ENCODE data around the gene KDM6A. TPM values are rescaled to one million over a fixed set of nuclear protein-coding genes. Genes with fewer than 3 reads are reported as not detected.

Gene KDM6A
- total and polyA plus RNA-seq, 9 of the 15 experiments (the other 6 are each of a cell fraction or from before 2014, with no cell fraction given), result 8.4 to 34.3 (median 22.9) TPM

GRCh38 chrX:44944894-44945293 is 71.9 kb downstream of the KDM6A start:
- in situ Hi-C loops (cut with MboI), result no loop called here
- H3K9me1 ChIP-seq (ENCODE audit: control insufficient read depth, insufficient read depth, low read length), result no peaks in the 10 kb centered on the region
- peaks cover 0 to under 1% of the 10 kb centered on the region in 2 experiments; a peak in 2 of 5 replicates for H3K4me1 ChIP-seq (replicated peaks in 1 of 2; ENCODE audit: control insufficient read depth in 2 of 2, insufficient read depth in 2 of 2, low read length in 2 of 2)
- no TSS peak for BruUV-seq (replicated peaks)
- H3K27me3 ChIP-seq (ENCODE audit: control insufficient read depth in 2 of 2, insufficient read depth in 2 of 2, low read length in 2 of 2), result no peaks in the 10 kb centered on the region
- peak; percentile 58; the same call in 1 of the 2 replicates for TF ChIP-seq ZFP1 (CRISPR knock-in tag; IDR thresholded peaks at IDR 0.05)
- TF ChIP-seq TFAM (CRISPR knock-in tag; conservative IDR thresholded peaks at IDR 0.05), result no peak
- ChIA-PET POLR2A (interaction anchor here (1.0 kb wide), 1 partner anchor 10 kb away, joined by 3 read pairs; no protein-coding TSS in a partner anchor), CTCF (ENCODE audit: low intra/inter-chr PET ratio) (no interaction called here)
- H3K27ac ChIP-seq (ENCODE audit: extremely low read depth, low read depth, low read length), result no peak overlapping the region
- no peak overlapping the region for H3K9ac ChIP-seq (ENCODE audit: insufficient read depth in 1 of 2, low read depth in 2 of 2, low read length in 2 of 2)
- no peak overlapping the region for H3K4me3 ChIP-seq
- no peaks in the 10 kb centered on the region; the same call in 1 of the 2 replicates for H3K9me3 ChIP-seq (replicated peaks; ENCODE audit: control insufficient read depth, insufficient read depth, low read depth, low read length)
- peaks cover 94% of the 10 kb centered on the region for H3K79me2 ChIP-seq (ENCODE audit: control insufficient read depth, insufficient read depth, low read length)
- 78% methylated on average over 1 of the region's 1 CpG for WGBS (ENCODE audit: insufficient coverage, low coverage, missing lambda C conversion rate)
- DNase-seq (ENCODE audit: extremely low read depth in 1 of 4, low spot score in 3 of 4), result no peak
- no peaks in the 10 kb centered on the region for H4K20me1 ChIP-seq (replicated peaks; ENCODE audit: control insufficient read depth, insufficient read depth, low read length)
- no peaks in the 10 kb centered on the region for H3K36me3 ChIP-seq (ENCODE audit: control insufficient read depth, insufficient read depth, low read length)
- no peak for ATAC-seq
- intact Hi-C loops (cut with micrococcal nuclease), result no loop called here
- H3K4me2 ChIP-seq (ENCODE audit: insufficient read depth, low read length), result no peak overlapping the region
- FAIRE-seq, result no peak
- no peak overlapping the region for H2AFZ ChIP-seq (ENCODE audit: low read depth, low read length)

GRCh38 chrX:44945736-44946135 is 72.7 kb downstream of the KDM6A start:
- ChIA-PET POLR2A (interaction anchor here (1.0 kb wide), 1 partner anchor 10 kb away, joined by 3 read pairs; no protein-coding TSS in a partner anchor), CTCF (ENCODE audit: low intra/inter-chr PET ratio) (no interaction called here)
- H3K36me3 ChIP-seq (ENCODE audit: control insufficient read depth, insufficient read depth, low read length), result no peaks in the 10 kb centered on the region
- H3K79me2 ChIP-seq (ENCODE audit: control insufficient read depth, insufficient read depth, low read length), result peaks cover 96% of the 10 kb centered on the region
- no peak overlapping the region for H3K9ac ChIP-seq (ENCODE audit: insufficient read depth in 1 of 2, low read depth in 2 of 2, low read length in 2 of 2)
- peak in 2 of 3 experiments; percentile 32; a peak in 2 of 6 replicates for TF ChIP-seq CTCF (IDR thresholded peaks at IDR 0.05 in 2 of 3, conservative IDR thresholded peaks at IDR 0.05 in 1 of 3; ENCODE audit: insufficient read depth in 2 of 3, low read depth in 1 of 3, low read length in 3 of 3)
- TF ChIP-seq NR2C1 (IDR thresholded peaks at IDR 0.05), result 0 out of 2 replicates have a peak, but pooled peaks have one; percentile 31
- TF ChIP-seq NR2C1 (tag; IDR thresholded peaks at IDR 0.05), result no peak
- peak in 1 of 2 experiments; percentile 50; a peak in 2 of 4 replicates for TF ChIP-seq RAD21 (CRISPR knock-in tag; conservative IDR thresholded peaks at IDR 0.05 in 1 of 2, IDR thresholded peaks at IDR 0.05 in 1 of 2)
- no peak for TF ChIP-seq MEIS2 (IDR thresholded peaks at IDR 0.05; ENCODE audit: partially characterized antibody)
- no peak overlapping the region for H2AFZ ChIP-seq (ENCODE audit: low read depth, low read length)
- intact Hi-C loops (cut with micrococcal nuclease), result no loop called here
- no peaks in the 10 kb centered on the region; the same call in 1 of the 2 replicates for H3K9me3 ChIP-seq (replicated peaks; ENCODE audit: control insufficient read depth, insufficient read depth, low read depth, low read length)
- H3K4me1 ChIP-seq (replicated peaks in 1 of 2; ENCODE audit: control insufficient read depth in 2 of 2, insufficient read depth in 2 of 2, low read length in 2 of 2), result peaks cover 0 to 3% of the 10 kb centered on the region in 2 experiments; a peak in 3 of 5 replicates
- H3K4me3 ChIP-seq, result no peak overlapping the region
- no peaks in the 10 kb centered on the region for H3K27me3 ChIP-seq (ENCODE audit: control insufficient read depth in 2 of 2, insufficient read depth in 2 of 2, low read length in 2 of 2)
- no peak overlapping the region for H3K27ac ChIP-seq (ENCODE audit: extremely low read depth, low read depth, low read length)
- no peaks in the 10 kb centered on the region for H4K20me1 ChIP-seq (replicated peaks; ENCODE audit: control insufficient read depth, insufficient read depth, low read length)
- WGBS (ENCODE audit: insufficient coverage, low coverage, missing lambda C conversion rate), result 82% methylated on average over 4 of the region's 4 CpGs
- no peak overlapping the region for H3K4me2 ChIP-seq (ENCODE audit: insufficient read depth, low read length)
- FAIRE-seq, result no peak
- in situ Hi-C loops (cut with MboI), result no loop called here
- peak; percentile 60; the same call in 2 of the 3 replicates for ATAC-seq
- DNase-seq (ENCODE audit: extremely low read depth in 1 of 4, low spot score in 3 of 4), result peak; percentile 9 to 25 (median 17)
- H3K9me1 ChIP-seq (ENCODE audit: control insufficient read depth, insufficient read depth, low read length), result no peaks in the 10 kb centered on the region
- no TSS peak for BruUV-seq (replicated peaks)
